ENCODE data around the gene ERCC5.

The ERCC5 gene

DNA sequence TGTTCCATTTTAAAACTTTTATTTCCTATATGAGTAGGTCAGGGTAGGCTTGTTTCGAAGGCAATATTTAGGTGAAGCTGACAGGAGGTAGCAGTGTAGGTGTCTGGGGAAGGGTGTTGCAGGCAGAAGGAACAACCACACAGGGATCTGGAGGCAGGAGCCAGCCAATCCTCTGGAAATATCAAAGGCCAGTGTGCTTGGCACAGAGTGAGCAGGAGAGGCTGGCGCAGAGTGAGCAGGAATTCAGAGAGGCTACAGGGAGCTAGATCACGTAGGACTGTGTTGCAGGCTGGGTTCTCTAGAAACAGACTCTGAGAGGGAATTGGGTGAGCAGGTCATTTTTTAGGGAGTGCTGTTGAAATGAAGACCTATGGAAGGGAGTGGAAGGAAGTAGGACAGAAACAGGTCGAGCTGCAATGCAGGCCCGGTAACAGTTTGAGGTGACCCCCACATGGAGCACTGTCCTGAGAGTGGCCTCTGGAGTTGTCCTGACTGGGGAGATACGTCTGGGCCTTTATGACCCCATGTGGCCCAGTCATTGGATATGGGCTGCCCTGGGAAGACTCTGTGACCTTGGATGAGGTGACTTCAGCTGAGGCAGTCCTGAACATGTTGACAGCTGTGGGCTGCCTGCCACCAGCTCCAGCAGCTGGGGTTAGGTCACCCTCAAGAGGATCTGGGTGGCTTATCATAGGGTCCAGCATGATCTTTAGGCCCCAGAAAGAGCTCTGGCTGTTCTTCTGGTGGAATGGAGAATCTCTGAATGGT is 51.7 kb downstream of the ERCC5 start:
- no peak for DNase-seq

GRCh38 chr13:102900193-102900608 is 54.4 kb downstream of the ERCC5 start:
- no peak for DNase-seq

GRCh38 chr13:102901056-102901455 is 55.2 kb downstream of the ERCC5 start:
- DNase-seq = no peak

DNA sequence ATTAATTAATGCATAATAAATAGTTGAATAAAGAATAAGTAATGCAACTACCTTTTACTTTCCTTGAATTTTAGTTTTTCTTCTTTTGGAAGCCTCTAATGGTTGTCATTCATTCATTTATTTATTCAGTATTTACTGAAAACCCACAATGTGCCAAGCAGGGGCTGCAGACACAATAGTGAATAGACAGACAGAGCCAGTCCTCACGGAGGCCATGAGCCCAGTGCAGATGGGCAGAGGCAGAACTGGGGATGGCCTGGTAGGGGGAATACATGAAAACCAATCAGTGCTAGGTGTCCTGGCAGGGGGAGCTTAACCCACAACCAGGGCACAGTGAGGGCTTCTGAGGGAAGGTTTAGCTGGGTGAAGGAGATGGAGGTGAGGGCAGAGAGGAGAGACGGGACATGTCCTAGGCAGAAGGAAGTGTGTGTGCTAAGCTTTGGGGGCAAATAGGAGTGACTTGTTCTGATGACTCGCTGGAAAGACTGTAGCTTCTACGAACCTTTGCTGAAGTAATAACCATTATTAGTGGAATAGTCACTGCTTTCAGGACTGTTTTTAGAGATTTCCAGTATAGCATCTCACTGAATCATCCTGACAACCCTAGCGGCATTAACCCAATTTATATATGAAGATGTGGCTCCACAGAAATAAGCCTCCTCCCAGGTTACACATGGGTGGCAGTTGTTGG is 55.9 kb downstream of the ERCC5 start:
- DNase-seq = no peak

DNA sequence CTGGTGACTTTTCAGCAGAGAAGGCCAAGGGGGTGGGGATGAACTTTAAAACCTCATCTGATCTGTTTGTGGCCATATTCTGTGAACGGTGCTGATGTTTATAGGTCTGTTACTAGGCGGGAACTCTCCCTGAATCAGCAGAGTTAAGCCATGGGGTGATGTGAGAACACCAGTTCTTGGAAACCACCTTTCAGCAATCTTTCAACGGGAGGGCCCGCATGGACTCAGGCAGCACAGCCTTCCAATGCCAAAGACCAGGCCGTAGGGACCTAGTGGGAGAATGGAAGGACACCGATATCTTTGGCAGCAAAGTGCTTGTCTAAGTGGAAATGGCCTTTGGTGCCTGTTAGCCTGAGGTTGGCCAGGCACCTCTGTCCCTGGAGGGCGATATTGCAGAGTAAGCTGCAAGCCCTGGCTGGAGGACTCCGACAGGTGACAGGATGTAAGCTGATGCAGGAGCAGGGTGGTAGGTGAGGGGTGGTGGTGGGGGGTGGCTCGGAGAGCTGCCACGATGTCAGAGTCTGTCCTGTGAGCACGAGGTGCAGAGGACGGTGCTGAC is 57.0 kb downstream of the ERCC5 start:
- no peak for DNase-seq

GRCh38 chr13:102903659-102904407 is 58.0 kb downstream of the ERCC5 start:
- no peak for DNase-seq

DNA sequence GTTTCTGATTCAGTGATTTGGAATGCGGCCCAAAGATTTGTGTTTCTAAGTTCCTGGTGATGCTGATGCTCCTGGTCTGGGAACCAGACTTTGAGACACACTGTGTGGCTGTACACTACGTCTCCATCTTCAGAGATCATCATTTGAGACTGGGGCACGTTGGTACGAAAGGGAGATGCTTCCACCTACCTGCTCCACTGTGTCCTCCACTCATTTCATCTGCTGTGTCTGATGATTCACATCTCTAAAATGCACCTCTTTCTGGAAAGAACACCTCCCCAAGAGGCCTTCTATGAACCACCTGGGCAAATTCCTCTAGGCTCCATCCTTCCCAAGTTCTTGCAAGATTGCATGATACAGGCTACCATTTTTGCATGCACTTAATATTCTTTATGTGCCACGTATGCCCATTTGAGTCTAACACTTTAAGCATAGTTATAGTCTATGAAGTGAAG is 58.6 kb downstream of the ERCC5 start:
- no peak for DNase-seq

DNA sequence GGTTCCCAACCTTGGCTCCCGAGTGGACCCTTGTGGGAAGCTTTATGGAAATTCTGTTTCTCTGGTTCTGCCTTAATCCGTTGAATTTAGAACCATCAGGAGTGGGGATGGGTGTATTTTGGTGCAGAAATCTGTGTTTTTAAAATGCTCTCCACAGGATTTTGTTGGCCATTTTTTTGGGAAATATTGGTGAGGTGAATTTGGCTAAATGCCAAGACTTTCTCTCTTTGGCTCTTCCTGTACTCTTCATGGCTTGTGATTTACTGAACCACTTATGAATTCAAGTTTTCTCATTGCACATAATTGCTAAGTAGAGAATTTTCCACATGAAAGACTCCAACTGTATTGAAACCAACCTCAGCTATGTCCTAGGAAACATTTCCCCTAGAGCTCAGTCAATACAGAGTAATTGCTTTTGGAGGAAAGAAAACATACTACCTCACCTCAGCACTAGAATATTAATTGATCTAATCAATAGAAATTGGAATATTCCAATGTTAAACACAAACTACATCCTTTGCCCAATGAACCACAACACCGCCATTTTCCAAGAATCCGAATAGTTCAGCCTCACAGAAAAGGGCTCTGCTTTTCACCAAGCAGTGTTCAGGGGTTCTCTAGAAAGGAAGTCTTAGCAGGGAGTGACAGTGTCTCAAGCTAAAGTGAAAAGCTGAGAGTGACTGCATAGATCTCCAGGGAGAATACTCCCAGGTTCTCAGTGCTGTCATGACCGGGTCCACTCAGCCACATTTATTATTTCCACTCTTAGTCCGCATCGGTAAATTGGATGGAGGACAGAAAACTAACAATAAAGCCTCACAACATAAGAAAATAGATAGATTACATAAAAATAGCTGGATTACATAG is 60.3 kb downstream of the ERCC5 start:
- no peak for DNase-seq

DNA sequence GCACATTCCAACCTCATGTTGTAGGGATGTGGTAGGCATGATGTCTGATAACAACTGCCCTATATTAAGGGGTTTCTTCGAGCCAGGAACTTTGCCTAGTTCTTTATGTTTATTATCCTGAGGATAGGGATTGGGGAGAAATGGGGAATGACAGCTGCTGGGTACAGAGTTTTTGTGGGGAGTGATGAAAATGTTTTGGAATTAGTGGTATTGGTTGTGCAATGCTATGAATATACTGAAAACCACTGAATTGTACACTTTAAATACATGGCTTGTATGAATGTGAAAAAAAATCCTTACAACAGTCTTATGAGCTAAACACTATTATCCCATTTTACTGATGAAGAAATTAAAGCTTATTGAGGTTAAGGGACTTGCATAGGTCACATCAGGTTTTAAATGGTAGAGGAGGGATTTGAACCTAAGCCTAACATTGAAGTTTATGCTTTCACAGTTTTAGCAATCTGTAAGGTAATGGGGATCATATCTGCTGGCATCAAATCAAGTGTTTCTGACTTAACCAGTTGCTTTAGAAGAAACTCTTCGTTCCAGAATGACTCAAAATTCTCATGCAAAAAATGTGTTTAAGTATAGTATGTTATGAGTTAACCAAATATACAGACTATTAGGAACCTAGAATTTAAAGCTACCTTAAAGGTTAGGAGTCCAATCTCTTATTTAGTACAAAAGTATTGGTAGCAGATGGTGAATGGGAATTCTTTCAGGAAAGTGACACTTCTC is 61.4 kb downstream of the ERCC5 start:
- peak; percentile 32 for DNase-seq

DNA sequence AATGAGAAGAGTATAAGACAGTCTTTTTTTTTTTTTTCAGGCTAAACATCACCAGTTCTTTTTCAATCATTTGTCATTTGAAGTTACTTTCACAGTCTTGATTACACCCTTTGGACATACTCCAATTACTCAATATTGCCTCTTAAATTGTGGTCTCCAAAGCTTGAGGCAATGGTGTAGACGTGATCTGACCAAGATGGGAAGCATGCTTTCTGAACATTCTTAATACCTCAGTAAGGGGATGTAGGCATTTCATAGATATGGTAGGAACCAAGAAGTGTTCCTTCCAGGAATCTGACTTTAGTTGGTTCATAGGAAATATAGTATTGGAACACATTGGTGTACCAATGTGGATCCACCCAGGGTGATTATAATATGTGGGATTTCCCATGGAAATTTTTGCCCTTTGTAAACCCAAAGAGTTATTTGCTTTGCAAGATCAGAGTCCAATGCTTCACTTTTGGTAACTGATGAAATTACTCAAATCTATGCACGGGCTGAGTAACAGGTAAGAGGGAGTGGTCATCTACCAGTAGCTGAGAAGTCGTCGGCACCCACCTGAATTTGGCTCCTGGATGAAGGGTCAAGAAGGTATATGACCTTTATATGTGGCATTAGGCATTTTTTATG is 62.2 kb downstream of the ERCC5 start:
- DNase-seq = no peak

DNA sequence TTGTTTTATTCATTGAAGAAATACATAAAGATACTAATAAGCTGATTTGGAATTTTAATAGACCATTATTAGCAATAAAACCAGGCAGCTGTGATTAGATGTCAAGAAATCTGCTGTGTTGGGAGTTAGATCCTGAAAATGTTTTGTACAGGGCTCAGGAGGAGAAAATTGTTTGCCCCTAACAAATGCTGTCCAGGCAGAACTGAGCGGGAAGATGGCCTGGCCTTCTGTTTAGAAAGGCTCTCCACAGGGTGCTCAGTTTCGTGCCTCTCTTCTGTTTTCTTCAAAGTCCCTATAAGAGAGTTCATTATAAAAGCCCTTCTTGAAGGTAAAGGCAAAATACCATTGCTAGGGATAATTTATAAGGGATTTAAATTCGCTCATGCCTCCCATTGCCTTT is 64.1 kb downstream of the ERCC5 start:
- DNase-seq = no peak

GRCh38 chr13:102911336-102911735 is 65.5 kb downstream of the ERCC5 start:
- DNase-seq = no peak

- no peak for DNase-seq
Observed at GRCh38 chr13:102912599-102912998, 66.8 kb downstream of the ERCC5 start.

DNA sequence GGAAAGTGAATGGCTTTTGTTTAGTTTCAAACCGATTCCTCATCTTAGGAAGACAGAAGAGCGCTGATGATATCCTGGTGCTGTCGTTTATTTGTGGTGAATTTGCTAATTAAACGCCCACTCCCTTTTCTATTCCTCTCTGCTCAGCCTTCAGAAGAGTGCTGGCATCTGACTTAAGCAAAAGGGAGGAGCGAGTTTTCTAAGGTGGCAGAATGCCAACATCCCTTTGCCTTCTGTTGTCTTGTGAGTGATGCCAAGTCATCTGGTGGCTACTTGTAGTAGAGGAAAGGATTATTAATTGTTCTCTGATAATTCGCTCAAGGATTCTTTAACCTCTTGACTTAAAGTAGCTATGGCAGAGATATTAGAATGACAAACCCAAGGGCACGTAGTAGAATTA is 68.1 kb downstream of the ERCC5 start:
- DNase-seq = no peak

- DNase-seq = no peak
Observed at GRCh38 chr13:102914339-102914930, 68.6 kb downstream of the ERCC5 start.

- DNase-seq = no peak
Observed at GRCh38 chr13:102915393-102915930, 69.6 kb downstream of the ERCC5 start.

GRCh38 chr13:102917019-102917418 is 71.2 kb downstream of the ERCC5 start:
- DNase-seq = no peak

GRCh38 chr13:102922184-102922583 is 76.4 kb downstream of the ERCC5 start:
- no peak for DNase-seq

All from activated CD4-positive, alpha-beta T cell treated with anti-CD3 and anti-CD28 coated beads, Interleukin-2, amount 50 U/mL, for 16 hours (primary cell).